Mesenchymal stem cell (in vitro differentiated cells and primary cell): ENCODE results near the gene KHK.

Experiments
- DNase-seq: peaks from one replicate; pipeline ENCODE4 v3.0.0-alpha.2; 2013
- H2AFZ ChIP-seq: one replicate; pipeline ENCODE4 v1.6.1; 2013; ENCODE audit warnings: low read depth, mild to moderate bottlenecking, control low read depth, inconsistent platforms, low read length, moderate library complexity
- H2AK5ac ChIP-seq: 2 replicates; pipeline ENCODE4 v1.6.1; 2013; ENCODE audit warnings: low read length, moderate library complexity, mild to moderate bottlenecking, inconsistent platforms; ENCODE audit not compliant: severe bottlenecking
- H2BK120ac ChIP-seq: one replicate; pipeline ENCODE4 v1.6.1; 2013; ENCODE audit warnings: low read depth, mild to moderate bottlenecking, inconsistent platforms, low read length, moderate library complexity
- H2BK12ac ChIP-seq, 2 experiments: one replicate each; pipeline ENCODE4 v1.6.1; 2013; ENCODE audit warnings: inconsistent platforms in 2 of 2, low read length in 2 of 2, mild to moderate bottlenecking in 2 of 2, moderate library complexity in 2 of 2, control low read depth in 1 of 2
- H2BK15ac ChIP-seq: one replicate; pipeline ENCODE4 v1.6.1; 2013; ENCODE audit warnings: mild to moderate bottlenecking, low read depth, inconsistent platforms; ENCODE audit not compliant: poor library complexity, severe bottlenecking
- H2BK5ac ChIP-seq: 2 replicates; pipeline ENCODE4 v1.6.1; 2013; ENCODE audit warnings: low read depth, mild to moderate bottlenecking, low read length, control low read depth, inconsistent platforms; ENCODE audit not compliant: poor library complexity, severe bottlenecking
- H3K14ac ChIP-seq, 2 experiments: one replicate each; pipeline ENCODE4 v1.6.1; 2013; ENCODE audit warnings: inconsistent platforms in 2 of 2, low read length in 2 of 2, control low read depth in 1 of 2, mild to moderate bottlenecking in 1 of 2, moderate library complexity in 1 of 2
- H3K18ac ChIP-seq, 2 experiments: one replicate each; pipeline ENCODE4 v1.6.1; 2013; ENCODE audit warnings: inconsistent platforms in 2 of 2, low read length in 2 of 2, control low read depth in 1 of 2, low read depth in 1 of 2, mild to moderate bottlenecking in 1 of 2
- H3K23ac ChIP-seq, 2 experiments: one replicate each; pipeline ENCODE4 v1.6.1; 2013; ENCODE audit warnings: inconsistent platforms in 2 of 2, low read length in 2 of 2, mild to moderate bottlenecking in 2 of 2, moderate library complexity in 2 of 2, control low read depth in 1 of 2
- H3K27ac ChIP-seq: 2 replicates; pipeline ENCODE4 v1.5.1; 2013; ENCODE audit warnings: mild to moderate bottlenecking, moderate library complexity, low read length, control low read depth, inconsistent platforms; ENCODE audit not compliant: poor library complexity, severe bottlenecking
- H3K27me3 ChIP-seq, 2 experiments: 2 replicates each; pipeline versions ENCODE4 v1.6.1 to v1.7.0; 2013; ENCODE audit warnings: low read length in 2 of 2, mild to moderate bottlenecking in 2 of 2, moderate library complexity in 2 of 2, control low read depth in 1 of 2, inconsistent platforms in 1 of 2; ENCODE audit not compliant: control insufficient read depth in 1 of 2, insufficient read depth in 1 of 2
- H3K36me3 ChIP-seq, 2 experiments: 2 replicates each; pipeline versions ENCODE4 v1.6.1 to v1.7.0; 2013; ENCODE audit warnings: low read length in 2 of 2, control low read depth in 1 of 2, inconsistent platforms in 1 of 2, low read depth in 1 of 2, mild to moderate bottlenecking in 1 of 2; ENCODE audit not compliant: insufficient read depth in 2 of 2, control insufficient read depth in 1 of 2
- H3K4ac ChIP-seq, 2 experiments: one replicate each; pipeline ENCODE4 v1.6.1; 2013; ENCODE audit warnings: inconsistent platforms in 2 of 2, low read length in 2 of 2, mild to moderate bottlenecking in 2 of 2, moderate library complexity in 2 of 2, control low read depth in 1 of 2, low read depth in 1 of 2
- H3K4me1 ChIP-seq: 2 replicates; pipeline ENCODE4 v1.6.1; 2013; ENCODE audit warnings: low read depth, low read length, control low read depth; ENCODE audit not compliant: control insufficient read depth, insufficient read depth
- H3K4me2 ChIP-seq: 2 replicates; pipeline ENCODE4 v1.6.1; 2013; ENCODE audit warnings: low read length, mild to moderate bottlenecking, inconsistent platforms; ENCODE audit not compliant: poor library complexity, severe bottlenecking
- H3K4me3 ChIP-seq, 2 experiments: 2 replicates each; pipeline versions ENCODE4 v1.5.1 to v1.7.0; 2013; ENCODE audit warnings: low read length in 2 of 2, mild to moderate bottlenecking in 2 of 2, control low read depth in 1 of 2, low read depth in 1 of 2; ENCODE audit not compliant: insufficient read depth in 1 of 2
- H3K79me1 ChIP-seq: replicated peaks from 2 replicates; pipeline ENCODE4 v1.6.1; 2013; ENCODE audit warnings: mild to moderate bottlenecking, control low read depth, low read length, inconsistent platforms; ENCODE audit not compliant: poor library complexity, severe bottlenecking
- H3K9ac ChIP-seq: 2 replicates; pipeline ENCODE4 v1.7.0; 2013; ENCODE audit warnings: mild to moderate bottlenecking, low read length, moderate library complexity
- H3K9me3 ChIP-seq: 2 replicates; pipeline ENCODE4 v1.7.0; 2013; ENCODE audit warnings: mild to moderate bottlenecking, low read length; ENCODE audit not compliant: control insufficient read depth
- H4K8ac ChIP-seq: one replicate; pipeline ENCODE4 v1.6.1; 2013; ENCODE audit warnings: inconsistent platforms, mild to moderate bottlenecking, low read length, moderate library complexity
- H4K91ac ChIP-seq: one replicate; pipeline ENCODE4 v1.6.1; 2013; ENCODE audit warnings: mild to moderate bottlenecking, low read length, inconsistent platforms
- WGBS: methylation state at CpG from one replicate; pipeline ENCODE4 v1.1.7; 2013; ENCODE audit warnings: mixed read lengths; 5-methylcytosine and 5-hydroxymethylcytosine counted together

The KHK gene

GRCh38 chr2:27135478-27135955 is 48.9 kb downstream of the KHK start:
- Histone ChIP-seq H2BK15ac (no peak overlapping the region), H4K8ac (no peak overlapping the region), H3K9me3 (no peaks in the 10 kb centered on the region), H3K4me2 (no peak overlapping the region), H3K27ac (no peak overlapping the region), H3K4me1 (peaks cover 17% of the 10 kb centered on the region), H4K91ac (no peak overlapping the region), H3K36me3 (peaks cover 27 to 29% of the 10 kb centered on the region in 2 experiments), H3K4me3 (no peak overlapping the region), H3K27me3 (peaks cover 3 to 10% of the 10 kb centered on the region in 2 experiments), H3K23ac (no peak overlapping the region), H3K18ac (no peak overlapping the region), H3K79me1 (peaks cover 20% of the 10 kb centered on the region), H2BK12ac (no peak overlapping the region), H3K4ac (no peak overlapping the region), H2AK5ac (no peak overlapping the region), H2BK120ac (no peak overlapping the region), H2AFZ (no peak overlapping the region), H3K9ac (no peak overlapping the region), H3K14ac (no peak overlapping the region), H2BK5ac (no peak overlapping the region)
- WGBS, result 97% methylated on average over 12 of the region's 12 CpGs
- no peak for DNase-seq

- 89% methylated on average over 7 of the region's 7 CpGs for WGBS
- Histone ChIP-seq H2AFZ (no peak overlapping the region), H2BK15ac (no peak overlapping the region), H3K4me1 (peaks cover 13% of the 10 kb centered on the region), H3K23ac (no peak overlapping the region), H3K27ac (no peak overlapping the region), H3K9me3 (no peaks in the 10 kb centered on the region), H2AK5ac (no peak overlapping the region), H3K36me3 (peaks cover 15 to 17% of the 10 kb centered on the region in 2 experiments), H3K4me2 (no peak overlapping the region), H4K8ac (no peak overlapping the region), H3K4ac (no peak overlapping the region), H3K9ac (no peak overlapping the region), H2BK12ac (no peak overlapping the region), H2BK120ac (no peak overlapping the region), H4K91ac (no peak overlapping the region), H3K27me3 (peaks cover 3 to 10% of the 10 kb centered on the region in 2 experiments), H3K18ac (no peak overlapping the region), H3K79me1 (peaks cover 19% of the 10 kb centered on the region), H3K14ac (no peak overlapping the region), H3K4me3 (no peak overlapping the region), H2BK5ac (no peak overlapping the region)
- DNase-seq, result no peak
Measured at GRCh38 chr2:27136751-27137150, 50.2 kb downstream of the KHK start.

GRCh38 chr2:27137322-27137935 is 50.9 kb downstream of the KHK start:
- H4K8ac ChIP-seq, result no peak overlapping the region
- peaks cover 8 to 10% of the 10 kb centered on the region in 2 experiments for H3K36me3 ChIP-seq
- H3K18ac ChIP-seq, result no peak overlapping the region
- H3K4me1 ChIP-seq, result peaks cover 11% of the 10 kb centered on the region
- no peak for DNase-seq
- no peak overlapping the region for H3K14ac ChIP-seq
- WGBS, result 93% methylated on average over 21 of the region's 21 CpGs
- no peak overlapping the region for H2BK120ac ChIP-seq
- H3K4me3 ChIP-seq, result no peak overlapping the region
- H3K23ac ChIP-seq, result no peak overlapping the region
- H2AFZ ChIP-seq, result no peak overlapping the region
- H3K9me3 ChIP-seq, result no peaks in the 10 kb centered on the region
- H3K27me3 ChIP-seq, result peaks cover 3 to 10% of the 10 kb centered on the region in 2 experiments
- no peak overlapping the region for H3K4me2 ChIP-seq
- H3K9ac ChIP-seq, result no peak overlapping the region
- no peak overlapping the region for H3K27ac ChIP-seq
- H2BK12ac ChIP-seq, result no peak overlapping the region
- no peak overlapping the region for H4K91ac ChIP-seq
- no peak overlapping the region for H2BK5ac ChIP-seq
- peak overlapping the region; percentile 64 for H2BK15ac ChIP-seq
- H3K79me1 ChIP-seq, result peaks cover 13% of the 10 kb centered on the region
- no peak overlapping the region for H3K4ac ChIP-seq
- H2AK5ac ChIP-seq, result no peak overlapping the region

- H3K27me3 ChIP-seq, result peaks cover 8 to 14% of the 10 kb centered on the region in 2 experiments
- H4K91ac ChIP-seq, result no peak overlapping the region
- no peak overlapping the region for H2AFZ ChIP-seq
- no peak overlapping the region for H3K27ac ChIP-seq
- H2AK5ac ChIP-seq, result no peak overlapping the region
- peaks cover 5% of the 10 kb centered on the region for H3K4me1 ChIP-seq
- no peak overlapping the region for H2BK12ac ChIP-seq
- peaks cover 1 to 4% of the 10 kb centered on the region in 2 experiments for H3K36me3 ChIP-seq
- H3K79me1 ChIP-seq, result peaks cover 6% of the 10 kb centered on the region
- H4K8ac ChIP-seq, result no peak overlapping the region
- H3K23ac ChIP-seq, result no peak overlapping the region
- DNase-seq, result no peak
- no peak overlapping the region for H3K4ac ChIP-seq
- no peak overlapping the region for H3K4me2 ChIP-seq
- no peak overlapping the region for H2BK120ac ChIP-seq
- 83% methylated on average over 7 of the region's 7 CpGs for WGBS
- no peak overlapping the region for H3K14ac ChIP-seq
- no peak overlapping the region for H3K9ac ChIP-seq
- H2BK15ac ChIP-seq, result no peak overlapping the region
- H3K4me3 ChIP-seq, result no peak overlapping the region
- no peak overlapping the region for H3K18ac ChIP-seq
- H2BK5ac ChIP-seq, result no peak overlapping the region
- H3K9me3 ChIP-seq, result peaks cover 6% of the 10 kb centered on the region
Measured at GRCh38 chr2:27138111-27138510, 51.5 kb downstream of the KHK start.
